Astrocyte of the spinal cord (primary cell): ENCODE data around the gene DCHS1.

ENCODE experiments used
- DNase-seq: peaks from one replicate; pipeline ENCODE4 v3.0.0; 2011; ENCODE audit warnings: low read depth, low spot score
- H3K4me3 ChIP-seq: 2 replicates; pipeline ENCODE4 v1.5.1; 2011; ENCODE audit warnings: low read depth, mild to moderate bottlenecking, low read length, moderate library complexity
- CTCF ChIP-seq: IDR thresholded peaks from 2 replicates; pipeline ENCODE4 v1.5.1; 2012; ENCODE audit warnings: low read depth, mild to moderate bottlenecking, low read length, inconsistent platforms
- in situ Hi-C: cut with HindIII; loops from 2 replicates; pipeline ENCODE4 v1.10.0; 2017; ENCODE audit warnings: low sequenced_read_pairs

The DCHS1 gene

GRCh38 chr11:6629892-6630631, 25.5 kb downstream of the DCHS1 start:
- H3K4me3 ChIP-seq = no peak overlapping the region
- no peak for TF ChIP-seq CTCF
- no peak for DNase-seq
- in situ Hi-C loops = no loop called here

- H3K4me3 ChIP-seq = no peak overlapping the region
- no peak for TF ChIP-seq CTCF
- in situ Hi-C loops = no loop called here
- DNase-seq = no peak
Measured at GRCh38 chr11:6629573-6629891, 26.1 kb downstream of the DCHS1 start.

- no peak for DNase-seq
- in situ Hi-C loops = no loop called here
- H3K4me3 ChIP-seq = no peak overlapping the region
- TF ChIP-seq CTCF = no peak
Measured at GRCh38 chr11:6628526-6628925, 27.1 kb downstream of the DCHS1 start.

GRCh38 chr11:6627762-6628241, 27.8 kb downstream of the DCHS1 start:
- H3K4me3 ChIP-seq = no peak overlapping the region
- no peak for TF ChIP-seq CTCF
- in situ Hi-C loops = no loop called here
- no peak for DNase-seq

GRCh38 chr11:6626971-6627761, 28.4 kb downstream of the DCHS1 start:
- in situ Hi-C loops = no loop called here
- no peak for TF ChIP-seq CTCF
- no peak overlapping the region for H3K4me3 ChIP-seq
- no peak for DNase-seq

GRCh38 chr11:6625832-6626420, 29.7 kb downstream of the DCHS1 start:
- no peak for DNase-seq
- no peak for TF ChIP-seq CTCF
- H3K4me3 ChIP-seq = no peak overlapping the region
- in situ Hi-C loops = no loop called here
